Mesenchymal stem cell (in vitro differentiated cells and primary cell): ENCODE results near the gene PDZRN4.

Source experiments
- DNase-seq: peaks from one replicate; pipeline ENCODE4 v3.0.0-alpha.2; 2013
- H2AFZ ChIP-seq: one replicate; pipeline ENCODE4 v1.6.1; 2013; ENCODE audit warnings: low read depth, mild to moderate bottlenecking, control low read depth, inconsistent platforms, low read length, moderate library complexity
- H2AK5ac ChIP-seq: 2 replicates; pipeline ENCODE4 v1.6.1; 2013; ENCODE audit warnings: low read length, moderate library complexity, mild to moderate bottlenecking, inconsistent platforms; ENCODE audit not compliant: severe bottlenecking
- H2BK120ac ChIP-seq: one replicate; pipeline ENCODE4 v1.6.1; 2013; ENCODE audit warnings: low read depth, mild to moderate bottlenecking, inconsistent platforms, low read length, moderate library complexity
- H2BK12ac ChIP-seq, 2 experiments: one replicate each; pipeline ENCODE4 v1.6.1; 2013; ENCODE audit warnings: inconsistent platforms in 2 of 2, low read length in 2 of 2, mild to moderate bottlenecking in 2 of 2, moderate library complexity in 2 of 2, control low read depth in 1 of 2
- H2BK15ac ChIP-seq: one replicate; pipeline ENCODE4 v1.6.1; 2013; ENCODE audit warnings: mild to moderate bottlenecking, low read depth, inconsistent platforms; ENCODE audit not compliant: poor library complexity, severe bottlenecking
- H2BK5ac ChIP-seq: 2 replicates; pipeline ENCODE4 v1.6.1; 2013; ENCODE audit warnings: low read depth, mild to moderate bottlenecking, low read length, control low read depth, inconsistent platforms; ENCODE audit not compliant: poor library complexity, severe bottlenecking
- H3K14ac ChIP-seq, 2 experiments: one replicate each; pipeline ENCODE4 v1.6.1; 2013; ENCODE audit warnings: inconsistent platforms in 2 of 2, low read length in 2 of 2, control low read depth in 1 of 2, mild to moderate bottlenecking in 1 of 2, moderate library complexity in 1 of 2
- H3K18ac ChIP-seq, 2 experiments: one replicate each; pipeline ENCODE4 v1.6.1; 2013; ENCODE audit warnings: inconsistent platforms in 2 of 2, low read length in 2 of 2, control low read depth in 1 of 2, low read depth in 1 of 2, mild to moderate bottlenecking in 1 of 2
- H3K23ac ChIP-seq, 2 experiments: one replicate each; pipeline ENCODE4 v1.6.1; 2013; ENCODE audit warnings: inconsistent platforms in 2 of 2, low read length in 2 of 2, mild to moderate bottlenecking in 2 of 2, moderate library complexity in 2 of 2, control low read depth in 1 of 2
- H3K27ac ChIP-seq: 2 replicates; pipeline ENCODE4 v1.5.1; 2013; ENCODE audit warnings: mild to moderate bottlenecking, moderate library complexity, low read length, control low read depth, inconsistent platforms; ENCODE audit not compliant: poor library complexity, severe bottlenecking
- H3K27me3 ChIP-seq, 2 experiments: 2 replicates each; pipeline versions ENCODE4 v1.6.1 to v1.7.0; 2013; ENCODE audit warnings: low read length in 2 of 2, mild to moderate bottlenecking in 2 of 2, moderate library complexity in 2 of 2, control low read depth in 1 of 2, inconsistent platforms in 1 of 2; ENCODE audit not compliant: control insufficient read depth in 1 of 2, insufficient read depth in 1 of 2
- H3K36me3 ChIP-seq, 2 experiments: 2 replicates each; pipeline versions ENCODE4 v1.6.1 to v1.7.0; 2013; ENCODE audit warnings: low read length in 2 of 2, control low read depth in 1 of 2, inconsistent platforms in 1 of 2, low read depth in 1 of 2, mild to moderate bottlenecking in 1 of 2; ENCODE audit not compliant: insufficient read depth in 2 of 2, control insufficient read depth in 1 of 2
- H3K4ac ChIP-seq, 2 experiments: one replicate each; pipeline ENCODE4 v1.6.1; 2013; ENCODE audit warnings: inconsistent platforms in 2 of 2, low read length in 2 of 2, mild to moderate bottlenecking in 2 of 2, moderate library complexity in 2 of 2, control low read depth in 1 of 2, low read depth in 1 of 2
- H3K4me1 ChIP-seq: 2 replicates; pipeline ENCODE4 v1.6.1; 2013; ENCODE audit warnings: low read depth, low read length, control low read depth; ENCODE audit not compliant: control insufficient read depth, insufficient read depth
- H3K4me2 ChIP-seq: 2 replicates; pipeline ENCODE4 v1.6.1; 2013; ENCODE audit warnings: low read length, mild to moderate bottlenecking, inconsistent platforms; ENCODE audit not compliant: poor library complexity, severe bottlenecking
- H3K4me3 ChIP-seq, 2 experiments: 2 replicates each; pipeline versions ENCODE4 v1.5.1 to v1.7.0; 2013; ENCODE audit warnings: low read length in 2 of 2, mild to moderate bottlenecking in 2 of 2, control low read depth in 1 of 2, low read depth in 1 of 2; ENCODE audit not compliant: insufficient read depth in 1 of 2
- H3K79me1 ChIP-seq: replicated peaks from 2 replicates; pipeline ENCODE4 v1.6.1; 2013; ENCODE audit warnings: mild to moderate bottlenecking, control low read depth, low read length, inconsistent platforms; ENCODE audit not compliant: poor library complexity, severe bottlenecking
- H3K9ac ChIP-seq: 2 replicates; pipeline ENCODE4 v1.7.0; 2013; ENCODE audit warnings: mild to moderate bottlenecking, low read length, moderate library complexity
- H3K9me3 ChIP-seq: 2 replicates; pipeline ENCODE4 v1.7.0; 2013; ENCODE audit warnings: mild to moderate bottlenecking, low read length; ENCODE audit not compliant: control insufficient read depth
- H4K8ac ChIP-seq: one replicate; pipeline ENCODE4 v1.6.1; 2013; ENCODE audit warnings: inconsistent platforms, mild to moderate bottlenecking, low read length, moderate library complexity
- H4K91ac ChIP-seq: one replicate; pipeline ENCODE4 v1.6.1; 2013; ENCODE audit warnings: mild to moderate bottlenecking, low read length, inconsistent platforms
- WGBS: methylation state at CpG from one replicate; pipeline ENCODE4 v1.1.7; 2013; ENCODE audit warnings: mixed read lengths; 5-methylcytosine and 5-hydroxymethylcytosine counted together

The PDZRN4 gene

DNA sequence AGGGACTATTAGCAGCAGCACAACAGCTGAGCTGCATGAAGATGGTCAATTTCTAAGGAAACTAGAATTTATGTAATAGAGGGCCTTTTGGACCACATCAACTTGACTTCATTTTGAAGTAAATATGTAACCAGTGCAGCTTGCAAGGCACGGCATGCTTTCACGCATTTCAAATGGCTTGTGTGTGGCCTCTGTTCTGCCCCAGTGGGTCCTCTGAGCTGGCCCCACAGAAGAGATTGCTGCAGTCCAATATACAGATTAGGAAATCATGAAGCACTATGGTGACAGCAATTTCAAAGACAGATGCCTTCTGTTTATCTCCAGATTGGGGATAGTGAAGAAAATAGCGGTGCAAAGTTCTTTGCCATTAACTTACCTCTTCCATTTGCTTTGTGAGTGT lies 101.4 kb downstream of the PDZRN4 start:
- no peak overlapping the region for H3K4me3 ChIP-seq
- no peaks in the 10 kb centered on the region for H3K79me1 ChIP-seq
- no peak overlapping the region for H3K27ac ChIP-seq
- H3K18ac ChIP-seq = no peak overlapping the region
- H4K8ac ChIP-seq = no peak overlapping the region
- no peak overlapping the region for H2AFZ ChIP-seq
- no peak overlapping the region for H3K4me2 ChIP-seq
- no peaks in the 10 kb centered on the region for H3K36me3 ChIP-seq
- no peak overlapping the region for H3K14ac ChIP-seq
- 85% methylated on average over 3 of the region's 3 CpGs for WGBS
- H3K9ac ChIP-seq = no peak overlapping the region
- no peak overlapping the region for H4K91ac ChIP-seq
- H2BK120ac ChIP-seq = no peak overlapping the region
- DNase-seq = no peak
- no peaks in the 10 kb centered on the region for H3K27me3 ChIP-seq
- H3K4ac ChIP-seq = no peak overlapping the region
- no peak overlapping the region for H2BK12ac ChIP-seq
- no peak overlapping the region for H2AK5ac ChIP-seq
- H3K4me1 ChIP-seq = no peaks in the 10 kb centered on the region
- no peaks in the 10 kb centered on the region for H3K9me3 ChIP-seq
- no peak overlapping the region for H2BK5ac ChIP-seq
- no peak overlapping the region for H2BK15ac ChIP-seq
- H3K23ac ChIP-seq = no peak overlapping the region

DNA sequence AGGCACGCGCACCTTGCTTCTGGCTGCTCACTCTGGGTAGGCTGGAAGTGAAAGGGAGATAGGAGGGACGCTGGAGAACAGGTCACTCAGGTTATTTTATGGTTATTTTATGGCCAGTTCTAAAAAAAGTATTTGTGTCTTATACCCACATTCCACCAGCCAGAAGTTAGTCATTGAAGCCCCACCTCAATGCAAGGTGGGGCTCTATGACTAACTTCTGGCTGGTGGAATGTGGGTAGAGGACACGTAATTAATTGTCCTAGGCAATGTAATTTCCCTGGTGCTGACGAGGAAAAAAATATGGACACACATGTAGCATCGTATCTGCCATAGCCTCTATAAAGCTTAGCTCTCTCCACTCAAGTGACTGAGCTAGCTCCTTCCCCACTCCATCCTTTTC lies 104.9 kb downstream of the PDZRN4 start:
- no peak overlapping the region for H3K9ac ChIP-seq
- 92% methylated on average over 5 of the region's 6 CpGs for WGBS

DNA sequence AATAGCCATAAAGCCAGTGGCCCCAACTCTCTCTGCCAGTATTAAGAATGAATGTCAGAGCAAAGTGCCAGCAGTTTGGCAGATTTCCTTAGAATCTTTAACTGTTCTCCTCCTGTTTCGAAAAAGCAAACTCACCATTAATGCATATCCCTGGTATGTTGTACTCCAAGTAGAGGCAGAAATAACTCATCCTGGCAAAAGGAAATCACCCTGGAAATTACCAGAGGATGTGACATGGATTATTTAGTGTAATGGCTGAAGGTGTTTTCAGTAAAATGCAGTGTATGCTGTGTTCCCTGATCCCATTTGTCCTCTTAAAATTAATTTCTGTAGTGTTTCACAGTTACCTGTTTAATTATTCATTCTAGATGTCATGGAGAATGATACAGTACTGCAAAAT lies 105.3 kb downstream of the PDZRN4 start:
- Histone ChIP-seq H3K79me1 (no peaks in the 10 kb centered on the region), H2BK15ac (no peak overlapping the region), H3K27me3 (no peaks in the 10 kb centered on the region), H2BK120ac (no peak overlapping the region), H3K18ac (no peak overlapping the region), H3K4me2 (no peak overlapping the region), H3K23ac (no peak overlapping the region), H2BK12ac (no peak overlapping the region), H2AFZ (no peak overlapping the region), H2AK5ac (no peak overlapping the region), H4K8ac (no peak overlapping the region), H3K9me3 (no peaks in the 10 kb centered on the region), H2BK5ac (no peak overlapping the region), H3K4me1 (no peaks in the 10 kb centered on the region), H3K36me3 (no peaks in the 10 kb centered on the region), H3K4ac (no peak overlapping the region), H3K4me3 (no peak overlapping the region), H3K27ac (no peak overlapping the region), H3K9ac (no peak overlapping the region), H4K91ac (no peak overlapping the region), H3K14ac (no peak overlapping the region)
- DNase-seq = no peak
- no CpG with 5 or more reads among the region's 1 CpG for WGBS

More for the DNA sequence above, 104.9 kb downstream of the PDZRN4 start:
- no peak overlapping the region for H3K14ac ChIP-seq
- H3K4me3 ChIP-seq = no peak overlapping the region
- H4K91ac ChIP-seq = no peak overlapping the region
- no peaks in the 10 kb centered on the region for H3K4me1 ChIP-seq
- no peak overlapping the region for H2BK5ac ChIP-seq
- no peaks in the 10 kb centered on the region for H3K9me3 ChIP-seq
- no peak overlapping the region for H2BK15ac ChIP-seq
- H3K27me3 ChIP-seq = no peaks in the 10 kb centered on the region
- H3K4ac ChIP-seq = no peak overlapping the region
- H2BK12ac ChIP-seq = no peak overlapping the region
- no peak overlapping the region for H2BK120ac ChIP-seq
- H2AFZ ChIP-seq = no peak overlapping the region
- H3K23ac ChIP-seq = no peak overlapping the region
- H3K4me2 ChIP-seq = no peak overlapping the region
- no peaks in the 10 kb centered on the region for H3K36me3 ChIP-seq
- no peak for DNase-seq
- H3K27ac ChIP-seq = no peak overlapping the region
- no peak overlapping the region for H2AK5ac ChIP-seq
- H3K18ac ChIP-seq = no peak overlapping the region
- no peaks in the 10 kb centered on the region for H3K79me1 ChIP-seq
- H4K8ac ChIP-seq = no peak overlapping the region

DNA sequence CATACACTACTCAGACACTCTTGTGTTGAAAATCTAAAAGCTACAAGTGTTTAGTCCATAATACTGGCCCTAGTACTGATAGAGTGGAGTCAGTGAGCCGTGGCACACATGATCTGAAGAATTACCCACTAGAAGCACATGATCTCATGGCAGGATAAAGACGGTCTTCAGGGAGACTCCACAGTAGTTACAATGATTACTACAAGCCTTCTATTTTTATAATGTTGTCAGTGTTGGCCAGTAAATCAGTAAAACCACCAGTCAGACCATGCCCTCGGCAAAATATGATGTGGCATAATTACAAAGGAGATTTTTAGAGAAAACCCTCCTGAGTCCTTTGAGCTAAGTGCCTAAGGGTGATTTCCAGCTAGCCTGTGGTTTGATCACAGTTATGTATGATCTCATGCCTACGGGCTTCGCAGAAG lies 114.9 kb downstream of the PDZRN4 start:
- Histone ChIP-seq H3K9me3 (no peaks in the 10 kb centered on the region), H3K9ac (no peak overlapping the region), H3K79me1 (no peaks in the 10 kb centered on the region), H4K91ac (no peak overlapping the region), H2AK5ac (no peak overlapping the region), H2BK15ac (no peak overlapping the region), H3K27me3 (no peaks in the 10 kb centered on the region), H4K8ac (no peak overlapping the region), H3K36me3 (no peaks in the 10 kb centered on the region), H3K4me2 (no peak overlapping the region), H2BK5ac (no peak overlapping the region), H3K18ac (no peak overlapping the region), H3K4me3 (no peak overlapping the region), H3K27ac (no peak overlapping the region), H3K14ac (no peak overlapping the region), H2BK120ac (no peak overlapping the region), H2BK12ac (no peak overlapping the region), H3K4me1 (no peaks in the 10 kb centered on the region), H2AFZ (no peak overlapping the region), H3K23ac (no peak overlapping the region), H3K4ac (no peak overlapping the region)
- 100% methylated on average over 1 of the region's 5 CpGs for WGBS
- no peak for DNase-seq
